ENCODE results near the gene YOD1.

YOD1 gene

GRCh38 chr1:207088161-207088560 lies 37.2 kb upstream of the YOD1 start:
- no peak for TF ChIP-seq CTCF (conservative IDR thresholded peaks at IDR 0.05)
- no peak for TF ChIP-seq ZFX (IDR thresholded peaks at IDR 0.05)
- H3K27ac ChIP-seq = no peak overlapping the region

GRCh38 chr1:207085887-207086286 lies 34.9 kb upstream of the YOD1 start:
- TF ChIP-seq CTCF (conservative IDR thresholded peaks at IDR 0.05) (no peak), ZFX (IDR thresholded peaks at IDR 0.05) (no peak)
- no peak overlapping the region for H3K27ac ChIP-seq

- H3K27ac ChIP-seq = no peak overlapping the region
- TF ChIP-seq ZFX (IDR thresholded peaks at IDR 0.05) = no peak
- peak; percentile 81 for TF ChIP-seq CTCF (conservative IDR thresholded peaks at IDR 0.05)
Measured at GRCh38 chr1:207084701-207085180, 33.7 kb upstream of the YOD1 start.

- TF ChIP-seq ZFX (IDR thresholded peaks at IDR 0.05) (no peak), CTCF (conservative IDR thresholded peaks at IDR 0.05) (no peak)
- H3K27ac ChIP-seq = no peak overlapping the region
Measured at GRCh38 chr1:207084232-207084631, 33.2 kb upstream of the YOD1 start.

- H3K27ac ChIP-seq = no peak overlapping the region
- no peak for TF ChIP-seq ZFX (IDR thresholded peaks at IDR 0.05)
- no peak for TF ChIP-seq CTCF (conservative IDR thresholded peaks at IDR 0.05)
Measured at GRCh38 chr1:207081806-207082205, 30.8 kb upstream of the YOD1 start.

GRCh38 chr1:207081088-207081487 lies 30.1 kb upstream of the YOD1 start:
- no peak for TF ChIP-seq CTCF (conservative IDR thresholded peaks at IDR 0.05)
- TF ChIP-seq ZFX (IDR thresholded peaks at IDR 0.05) = no peak
- H3K27ac ChIP-seq = no peak overlapping the region

- TF ChIP-seq ZFX (IDR thresholded peaks at IDR 0.05) = no peak
- TF ChIP-seq CTCF (conservative IDR thresholded peaks at IDR 0.05) = no peak
- H3K27ac ChIP-seq = no peak overlapping the region
Measured at GRCh38 chr1:207079706-207080241, 28.8 kb upstream of the YOD1 start.
